Transverse colon (tissue), 3 donors: ENCODE results near the gene GTPBP1.

Experiments used
- CTCF ChIP-seq, 5 experiments: fragments of 200-600 bp in 3 of 5; fragments of 450-650 bp in 2 of 5; sonication (generic) in 3 of 5; IDR thresholded peaks; 1 replicate in 2 of 5; 2 replicates in 3 of 5; pipeline ENCODE4 v1.5.1; 2016 to 2017; ENCODE audit warnings: antibody characterized with exemption in 5 of 5, inconsistent platforms in 3 of 5, mild to moderate bottlenecking in 2 of 5, moderate library complexity in 1 of 5
- EP300 ChIP-seq: sonication (generic); formaldehyde crosslinking; IDR thresholded peaks from one replicate; pipeline ENCODE4 v1.6.1; 2017; ENCODE audit warnings: antibody characterized with exemption, low read depth

- TF ChIP-seq EP300: no peak
- no peak for TF ChIP-seq CTCF (IDR thresholded peaks at IDR 0.05)
These were observed 69.9 kb downstream of the GTPBP1 start for GRCh38 chr22:38775656-38776055.
